Stimulated activated naive CD8-positive, alpha-beta T cell treated with anti-CD3 and anti-CD28 coated beads, Interleukin-15, Interleukin-2, amounts not matched to agents 100 U/mL and 50 U/mL, for 24 hours (primary cell): ENCODE measurements around the gene VPS37C.
"Not testable (repeated sequence)": the region's sequence is repeated elsewhere in the genome, so short reads cannot be mapped to it uniquely, and the experiment has no call there.

Source experiments
- ATAC-seq: fragments of 150-1000 bp; cut with Tn5 transposase; one replicate; pipeline ENCODE4 v1.10.0; 2021
- DNase-seq: peaks from one replicate; pipeline ENCODE4 v3.0.0; 2021

The VPS37C gene

DNA sequence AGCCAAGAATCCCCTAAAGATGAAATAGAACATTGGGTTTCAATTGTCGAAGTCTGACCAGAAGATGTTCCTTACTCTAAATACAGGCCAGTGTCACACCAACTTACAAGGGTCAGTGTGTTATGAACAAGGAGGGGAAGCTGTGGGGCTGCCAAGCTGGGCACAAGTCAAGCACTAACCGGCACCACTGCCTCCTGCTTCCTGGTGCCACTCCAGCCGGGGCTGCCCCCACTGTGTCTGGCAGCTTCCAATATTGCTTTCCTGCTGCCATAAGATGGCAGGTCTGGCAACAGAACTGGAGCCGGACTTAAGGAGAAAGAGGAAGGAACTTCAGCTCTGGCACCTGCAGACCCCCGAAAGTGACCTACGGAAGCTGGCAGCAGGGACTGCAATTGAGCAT, 13.7 kb upstream of the VPS37C start:
- ATAC-seq (no peak), DNase-seq (no peak)

DNA sequence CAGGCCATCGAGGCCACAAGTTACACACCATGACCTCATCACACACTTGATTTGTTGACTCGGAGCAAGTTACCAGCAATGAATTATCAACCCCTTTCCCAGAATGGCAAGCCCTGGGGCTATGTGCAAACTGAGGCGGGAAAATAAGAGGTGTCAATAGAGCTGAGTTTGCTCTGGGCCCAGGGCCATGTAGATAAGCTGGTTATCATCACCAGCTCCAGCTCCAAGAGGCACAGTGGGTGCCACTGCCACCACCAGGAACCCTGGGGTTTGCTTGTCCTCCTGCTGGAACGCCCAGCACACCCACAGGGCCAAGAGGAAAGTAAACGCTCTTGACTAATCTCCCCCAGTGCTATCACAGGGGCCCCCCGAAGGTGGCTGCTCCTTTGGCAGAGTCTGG, 13.0 kb upstream of the VPS37C start:
- no peak for ATAC-seq
- DNase-seq = no peak

- ATAC-seq (no peak), DNase-seq (no peak)
Measured at GRCh38 chr11:61173456-61173855, 12.2 kb upstream of the VPS37C start.

DNA sequence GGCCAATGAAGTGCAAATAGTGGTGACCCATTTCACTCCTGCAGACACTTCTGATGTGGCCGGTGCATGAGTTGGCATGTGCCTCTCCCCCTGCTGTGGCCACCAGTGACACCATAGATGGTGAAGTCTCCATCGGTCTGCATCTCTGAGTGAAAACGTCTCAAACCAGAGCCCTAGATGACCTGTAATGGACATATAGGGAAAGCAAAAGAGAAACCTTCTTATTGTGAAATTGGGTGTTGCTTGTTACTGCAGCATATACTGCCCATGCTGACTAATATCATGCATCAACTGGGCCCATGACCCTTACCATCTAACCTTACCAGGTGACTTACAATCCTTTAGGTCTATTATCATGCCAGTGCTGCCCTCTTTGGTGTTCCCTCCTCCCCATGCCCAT, 11.7 kb upstream of the VPS37C start:
- DNase-seq (no peak), ATAC-seq (no peak)

DNA sequence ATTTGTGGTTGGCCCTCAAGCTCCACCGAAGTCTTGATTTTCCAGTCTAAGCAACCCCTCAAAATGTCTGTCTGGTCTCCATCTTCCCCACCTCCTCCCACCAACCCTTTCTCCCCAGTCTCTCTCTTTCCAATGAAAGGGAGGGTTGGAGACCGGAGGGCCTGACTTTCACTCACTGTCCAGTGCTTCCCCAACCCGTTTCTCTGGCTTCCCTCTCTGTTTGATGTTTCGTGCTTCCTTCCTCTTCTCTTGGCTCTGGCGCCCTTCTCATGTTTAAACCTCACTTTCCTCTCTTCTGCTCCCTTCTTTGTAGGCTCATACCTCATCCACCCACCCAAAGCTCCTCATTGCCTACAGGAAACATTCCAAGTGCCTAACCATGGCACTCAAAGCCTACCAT, 11.1 kb upstream of the VPS37C start:
- DNase-seq (no peak), ATAC-seq (no peak)

DNA sequence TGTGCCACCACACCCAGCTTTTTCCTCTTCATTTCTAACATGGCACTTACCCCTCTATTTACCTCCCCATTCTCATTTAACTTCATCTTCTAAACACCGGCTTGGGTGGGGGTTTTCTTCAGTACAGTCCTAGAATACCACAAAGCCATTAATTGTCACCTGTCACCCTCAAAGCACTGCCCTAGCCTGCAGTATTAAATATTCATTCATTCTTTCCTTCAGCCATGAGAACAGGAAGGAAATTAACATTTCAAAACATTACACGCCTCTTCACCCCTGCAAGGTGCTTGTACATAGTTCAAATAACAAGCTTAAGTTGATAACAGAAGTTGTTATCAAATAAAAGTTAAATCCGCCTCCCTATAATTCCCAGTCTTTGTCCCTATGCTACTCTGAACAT, 10.7 kb upstream of the VPS37C start:
- no peak for DNase-seq
- no peak for ATAC-seq

GRCh38 chr11:61170566-61170965, 9.3 kb upstream of the VPS37C start:
- no peak for ATAC-seq
- no peak for DNase-seq

DNA sequence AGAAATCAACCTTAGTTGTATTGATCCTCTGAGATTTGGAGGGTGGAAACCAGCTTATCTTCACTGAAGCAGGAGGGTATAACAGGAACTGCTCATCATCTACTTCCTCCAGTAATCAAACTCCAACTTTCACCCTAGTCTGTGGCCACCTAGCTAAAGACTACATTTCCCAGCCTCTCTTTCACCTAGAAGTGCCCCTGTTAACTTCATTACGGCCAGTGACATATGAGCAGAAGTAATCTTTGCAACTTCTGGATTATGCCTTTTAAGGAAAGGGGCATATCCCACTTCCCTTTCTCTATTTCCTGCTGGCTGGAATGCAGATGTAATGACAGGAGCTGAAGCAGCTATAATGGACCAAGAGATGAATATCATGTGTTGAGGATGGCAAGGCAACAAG, 7.6 kb upstream of the VPS37C start:
- no peak for ATAC-seq
- no peak for DNase-seq

- no peak for DNase-seq
- ATAC-seq = no peak
Measured at GRCh38 chr11:61168042-61168688, 6.9 kb upstream of the VPS37C start.

- DNase-seq, ATAC-seq: not testable (repeated sequence)
Measured at GRCh38 chr11:61166331-61166730, 5.1 kb upstream of the VPS37C start.

DNA sequence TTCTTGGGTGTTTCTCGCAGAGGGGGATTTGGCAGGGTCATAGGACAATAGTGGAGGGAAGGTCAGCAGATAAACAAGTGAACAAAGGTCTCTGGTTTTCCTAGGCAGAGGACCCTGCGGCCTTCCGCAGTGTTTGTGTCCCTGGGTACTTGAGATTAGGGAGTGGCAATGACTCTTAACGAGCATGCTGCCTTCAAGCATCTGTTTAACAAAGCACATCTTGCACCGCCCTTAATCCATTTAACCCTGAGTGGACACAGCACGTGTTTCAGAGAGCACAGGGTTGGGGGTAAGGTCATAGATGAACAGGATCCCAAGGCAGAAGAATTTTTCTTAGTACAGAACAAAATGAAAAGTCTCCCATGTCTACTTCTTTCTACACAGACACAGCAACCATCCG, 4.6 kb upstream of the VPS37C start:
- DNase-seq, ATAC-seq: not testable (repeated sequence)

- ATAC-seq (no peak), DNase-seq (no peak)
Measured at GRCh38 chr11:61164606-61165424, 3.6 kb upstream of the VPS37C start.

DNA sequence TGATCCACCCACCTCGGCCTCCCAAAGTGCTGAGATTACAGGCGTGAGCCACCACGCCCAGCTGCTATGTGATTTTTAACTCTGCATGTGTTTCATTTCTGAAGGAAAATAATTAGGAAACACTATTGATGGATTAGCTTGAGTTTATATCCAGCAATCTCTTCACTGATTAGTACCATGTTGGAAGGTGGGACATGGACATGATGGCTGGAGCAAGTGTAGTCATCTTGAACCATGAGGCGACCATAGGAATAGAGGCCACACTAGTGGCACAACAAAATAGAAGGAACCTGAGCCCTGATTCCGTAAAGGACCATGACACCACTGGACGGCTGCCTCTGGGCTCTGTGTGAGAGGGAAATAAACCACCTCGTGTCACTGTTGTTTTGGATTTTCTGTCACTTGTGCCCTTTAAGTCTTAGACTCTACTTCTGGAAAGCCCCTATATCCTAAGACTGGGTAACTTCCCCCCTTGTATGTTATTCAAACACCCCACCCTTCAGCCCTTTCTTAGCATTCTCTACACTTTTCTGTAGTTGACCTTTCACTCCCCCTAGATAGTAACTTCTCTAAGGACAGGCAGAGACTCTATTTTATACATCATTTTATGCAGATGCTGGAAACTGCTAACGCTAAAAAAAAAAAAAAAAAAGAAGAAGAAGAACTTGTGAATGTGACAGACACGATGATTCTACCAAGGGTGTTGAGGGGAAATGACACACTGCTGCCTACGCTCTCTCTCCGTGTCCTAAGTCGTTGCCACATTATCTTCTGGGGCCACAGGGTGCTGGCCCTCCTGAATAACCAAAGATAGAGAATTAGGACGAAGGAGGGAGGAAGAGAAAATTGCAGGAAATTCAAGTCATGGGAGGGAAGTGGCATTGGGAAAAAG, 2.7 kb upstream of the VPS37C start:
- ATAC-seq (peak; percentile 1), DNase-seq (peak; percentile 37)

DNA sequence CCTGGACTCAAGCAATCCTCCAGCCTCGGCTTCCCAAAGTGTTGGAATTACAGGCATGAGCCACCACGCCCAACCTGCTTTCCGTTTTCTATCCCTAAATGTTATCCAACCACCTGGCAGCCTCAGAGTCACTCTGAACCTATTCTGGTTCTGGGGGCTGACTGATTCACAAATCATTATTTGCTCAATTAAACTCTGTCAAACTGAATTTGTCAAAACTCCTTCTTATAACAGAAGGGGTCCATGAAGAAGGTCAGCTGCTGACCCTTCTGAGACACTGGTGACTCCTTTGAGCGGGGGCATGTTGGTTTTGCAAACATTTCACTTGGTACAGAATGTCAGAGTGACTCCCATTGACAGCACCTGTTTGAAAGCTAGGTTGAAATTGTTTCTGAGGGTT, 1.8 kb upstream of the VPS37C start:
- DNase-seq (no peak), ATAC-seq (no peak)

GRCh38 chr11:61162092-61162941, 1.1 kb upstream of the VPS37C start:
- no peak for ATAC-seq
- peak; percentile 31 for DNase-seq

GRCh38 chr11:61160487-61161189, 588 bp downstream of the VPS37C start:
- ATAC-seq (no peak), DNase-seq (no peak)

GRCh38 chr11:61158691-61159381, 2.4 kb downstream of the VPS37C start:
- ATAC-seq (no peak), DNase-seq (no peak)

GRCh38 chr11:61157743-61158142, 3.5 kb downstream of the VPS37C start:
- ATAC-seq (no peak), DNase-seq (no peak)

DNA sequence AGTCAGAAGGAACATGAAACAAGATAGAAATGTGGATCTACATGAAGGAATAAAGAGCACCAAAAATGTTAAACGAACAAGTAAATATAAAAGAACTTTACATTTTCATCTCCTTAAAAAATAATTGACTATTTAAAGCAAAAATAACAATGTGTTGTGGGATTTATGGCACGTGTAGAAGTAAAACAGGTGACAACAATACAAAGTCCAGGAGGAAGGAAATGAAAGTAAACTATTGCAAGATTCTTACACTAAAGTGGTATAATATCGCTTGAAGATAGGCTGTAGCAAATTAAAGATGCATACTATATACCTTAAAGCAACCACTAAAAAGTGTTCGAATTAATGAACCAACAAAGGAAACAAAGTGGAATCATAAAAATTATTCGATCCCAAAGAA, 5.5 kb downstream of the VPS37C start:
- ATAC-seq = no peak
- no peak for DNase-seq

DNA sequence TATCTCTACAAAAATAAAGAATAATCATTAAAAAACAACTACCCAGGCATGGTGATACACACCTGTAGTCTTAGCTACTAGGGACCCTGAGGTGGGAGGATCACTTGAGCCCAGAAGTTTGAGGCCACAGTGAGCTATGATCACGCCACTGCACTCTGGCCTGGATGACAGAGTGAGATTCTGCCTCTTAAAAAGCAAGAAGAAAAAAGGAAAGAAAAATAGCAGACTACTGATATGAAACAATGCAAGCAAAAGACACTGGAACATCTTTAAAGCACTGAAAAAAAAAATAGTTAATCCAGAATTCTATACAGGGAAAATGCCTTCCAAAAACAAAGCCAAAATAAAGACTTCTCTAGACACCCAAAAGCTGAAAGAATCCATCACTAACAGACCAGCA, 5.9 kb downstream of the VPS37C start:
- ATAC-seq = no peak

GRCh38 chr11:61154528-61154927, 6.7 kb downstream of the VPS37C start:
- DNase-seq (no peak), ATAC-seq (no peak)

More for the DNA sequence above, 5.9 kb downstream of the VPS37C start:
- no peak for DNase-seq
